MV-4-11 (cell line): ENCODE measurements around the gene STK31.
A peak's percentile ranks its signal among the peaks of the same experiment; 100 is the strongest.
"Not testable (repeated sequence)": the region's sequence is repeated elsewhere in the genome, so short reads cannot be mapped to it uniquely, and the experiment has no call there.

Source experiments
- DNase-seq: peaks from one replicate; lab custom pipeline; 2025; lab: John Stamatoyannopoulos, UW

The STK31 gene

GRCh38 chr7:23710000-23710399 is at the start of gene STK31:
Gene STK31, plus strand, starts transcription at chr7:23710219. Its CDS starts 67 bp downstream, at chr7:23710286.
- DNase-seq: no peak

DNA sequence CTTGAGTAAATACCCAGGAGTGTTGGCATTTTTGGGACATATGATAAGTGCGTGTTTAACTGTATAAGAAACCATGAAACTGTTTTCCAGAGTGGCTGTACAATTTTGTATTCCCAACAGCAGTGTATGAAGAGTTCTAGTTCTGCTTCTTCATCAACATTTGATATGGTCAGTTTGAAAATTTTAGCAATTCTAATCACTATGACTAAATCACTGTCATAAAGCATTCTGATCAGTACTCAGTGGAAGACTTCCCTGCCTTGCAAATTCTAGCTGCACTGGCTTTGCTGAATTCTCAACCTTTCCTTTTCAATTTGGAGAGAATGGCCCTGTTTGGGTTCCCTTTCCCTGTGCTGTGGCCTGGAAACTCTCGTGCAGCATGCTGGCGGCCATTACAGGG is 48.6 kb upstream of the STK31 start:
- no peak for DNase-seq

GRCh38 chr7:23662124-23662983 is 47.7 kb upstream of the STK31 start:
- DNase-seq: no peak

GRCh38 chr7:23662984-23663313 is 47.1 kb upstream of the STK31 start:
- DNase-seq: no peak

- DNase-seq: no peak
Measured at GRCh38 chr7:23664122-23664521, 45.9 kb upstream of the STK31 start.

DNA sequence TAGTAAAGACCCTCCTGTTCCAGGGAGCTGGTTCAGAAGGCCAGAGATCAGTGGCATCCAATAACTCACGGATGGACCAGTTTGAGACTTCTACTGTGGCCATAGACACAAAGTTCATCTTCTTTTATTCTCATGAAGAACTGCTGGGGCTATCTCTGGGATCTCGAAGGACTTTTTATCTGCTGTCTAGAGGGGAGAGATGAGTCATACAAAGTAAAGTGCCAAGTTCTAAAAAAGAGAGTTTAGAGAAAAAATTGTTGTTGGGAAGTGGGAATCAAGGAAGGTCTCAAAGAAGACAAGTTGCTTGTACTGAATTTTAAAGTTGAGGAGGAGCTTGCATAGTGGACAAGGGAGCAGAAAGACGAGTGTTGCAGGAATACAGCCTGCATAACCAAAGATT is 38.0 kb upstream of the STK31 start:
- no peak for DNase-seq

DNA sequence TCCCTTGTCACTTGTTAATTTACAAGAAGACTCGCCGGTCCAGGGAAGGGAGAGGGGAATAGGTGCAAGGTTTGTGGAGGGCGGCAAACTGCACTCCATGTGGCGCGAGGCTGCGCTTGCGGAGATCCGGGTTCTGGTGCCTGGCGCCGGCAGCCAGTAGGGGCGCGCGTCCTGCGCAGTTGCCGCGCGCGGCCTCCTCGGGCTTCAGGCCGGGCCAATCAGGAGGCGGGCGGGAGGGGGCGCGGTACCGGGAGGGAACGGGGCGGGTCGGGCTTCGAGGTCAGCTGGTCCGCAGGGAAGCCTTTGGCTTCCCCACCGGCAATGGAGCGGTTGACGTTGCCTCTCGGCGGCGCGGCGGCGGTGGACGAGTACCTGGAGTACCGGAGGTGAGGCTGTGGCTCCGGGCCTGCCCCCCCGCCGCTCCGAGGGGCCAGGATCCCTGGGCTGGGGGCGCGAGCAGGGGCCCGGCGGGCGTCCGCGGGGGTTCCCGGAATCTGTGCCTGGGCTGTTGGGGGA is 30.1 kb upstream of the STK31 start, which contains the start of gene FAM221A:
TSS of gene FAM221A (plus strand) at position 302 of the 516 bp plus-strand sequence. CDS start at position 322, 20 bp downstream.
- DNase-seq: peak; percentile 70

DNA sequence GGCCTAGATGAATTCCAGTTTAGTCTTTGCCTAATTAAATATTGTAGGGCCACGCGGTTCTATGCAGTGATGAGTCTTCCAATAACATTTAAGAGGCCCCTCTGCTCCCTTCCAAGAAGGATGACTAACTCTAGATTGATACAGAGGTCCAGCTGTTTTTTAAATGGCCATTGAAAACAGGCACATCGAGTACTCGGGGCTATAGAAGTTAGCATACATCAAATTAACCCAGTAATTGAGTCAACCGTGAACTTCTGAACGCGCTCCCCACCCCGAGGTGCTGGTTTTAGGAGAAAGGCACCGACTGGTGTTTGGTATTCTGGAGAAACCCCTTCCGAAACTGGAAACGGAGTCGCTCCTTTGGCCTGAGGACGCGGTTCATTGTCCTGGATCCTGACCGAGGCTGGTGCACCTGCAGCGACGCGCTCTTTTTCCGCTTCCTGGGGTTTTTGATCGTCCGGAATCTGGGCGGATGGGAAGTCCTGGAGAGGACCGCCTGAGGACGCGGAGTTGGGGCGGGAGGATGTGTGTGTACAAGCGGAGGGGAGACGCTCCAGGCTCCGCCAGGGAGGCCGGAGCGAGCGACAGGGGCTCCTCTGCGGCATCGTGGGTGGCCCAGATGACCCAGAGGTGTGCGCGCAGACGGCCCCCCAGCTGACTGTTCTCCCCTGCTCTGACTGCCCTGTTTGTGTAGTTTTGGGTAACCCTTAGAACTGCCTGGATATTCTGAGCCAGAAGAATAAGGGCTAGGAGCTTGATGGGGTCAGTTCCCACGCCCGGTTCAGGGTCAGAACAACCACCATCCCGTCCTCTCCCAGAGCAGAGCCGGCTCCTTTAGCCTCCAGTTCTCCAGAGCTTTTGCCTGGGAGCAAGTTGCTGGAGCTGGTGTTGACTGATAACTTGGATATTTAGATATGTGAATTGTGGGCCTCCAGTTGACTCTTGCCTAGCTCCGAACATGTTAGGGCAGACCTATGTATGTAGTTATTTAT is 29.3 kb upstream of the STK31 start:
- peak; percentile 37 for DNase-seq

GRCh38 chr7:23684041-23684440 is 26.0 kb upstream of the STK31 start:
- DNase-seq: not testable (repeated sequence)

GRCh38 chr7:23685731-23686130 is 24.3 kb upstream of the STK31 start:
- peak; percentile 62 for DNase-seq

DNA sequence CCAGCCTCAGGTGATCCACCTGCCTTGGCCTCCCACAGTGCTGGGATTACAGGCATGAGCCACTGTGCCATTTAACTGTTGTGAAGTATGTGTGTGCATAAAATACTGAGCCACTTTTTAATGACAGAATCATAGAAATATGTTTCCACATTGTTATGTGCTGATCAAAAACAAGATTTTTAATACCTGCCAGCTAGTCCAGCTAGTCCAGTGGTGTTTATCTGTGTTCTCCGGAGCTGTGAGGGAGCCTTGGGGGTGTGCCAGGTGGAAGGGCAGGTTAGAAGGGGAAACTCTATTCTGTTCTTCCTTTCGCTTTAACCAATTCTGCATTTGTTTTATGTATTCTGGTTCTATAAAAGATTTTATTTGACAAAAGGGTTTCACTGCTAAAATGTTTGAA is 23.0 kb upstream of the STK31 start:
- DNase-seq: no peak

- DNase-seq: no peak
Measured at GRCh38 chr7:23689165-23689564, 20.9 kb upstream of the STK31 start.

GRCh38 chr7:23691320-23691719 is 18.7 kb upstream of the STK31 start:
- no peak for DNase-seq

DNA sequence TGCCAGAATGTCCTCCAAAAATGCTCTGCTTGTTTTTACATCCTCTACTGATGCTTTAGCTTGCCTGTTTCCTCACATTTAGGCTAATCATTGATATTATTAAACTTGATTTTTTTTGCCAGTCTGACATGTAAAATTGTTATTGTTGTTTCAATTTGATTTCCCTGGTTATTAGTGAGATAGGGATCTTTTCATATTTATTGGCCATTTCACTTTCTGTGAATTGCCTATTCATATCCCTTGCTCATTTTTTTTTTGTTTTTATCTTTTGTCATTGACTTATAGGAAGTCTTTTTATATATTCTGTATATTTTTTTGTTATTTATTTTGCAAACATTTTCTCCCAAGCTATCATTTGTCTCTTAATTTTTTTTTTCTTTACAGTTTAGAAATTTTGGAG is 16.8 kb upstream of the STK31 start:
- DNase-seq: no peak

DNA sequence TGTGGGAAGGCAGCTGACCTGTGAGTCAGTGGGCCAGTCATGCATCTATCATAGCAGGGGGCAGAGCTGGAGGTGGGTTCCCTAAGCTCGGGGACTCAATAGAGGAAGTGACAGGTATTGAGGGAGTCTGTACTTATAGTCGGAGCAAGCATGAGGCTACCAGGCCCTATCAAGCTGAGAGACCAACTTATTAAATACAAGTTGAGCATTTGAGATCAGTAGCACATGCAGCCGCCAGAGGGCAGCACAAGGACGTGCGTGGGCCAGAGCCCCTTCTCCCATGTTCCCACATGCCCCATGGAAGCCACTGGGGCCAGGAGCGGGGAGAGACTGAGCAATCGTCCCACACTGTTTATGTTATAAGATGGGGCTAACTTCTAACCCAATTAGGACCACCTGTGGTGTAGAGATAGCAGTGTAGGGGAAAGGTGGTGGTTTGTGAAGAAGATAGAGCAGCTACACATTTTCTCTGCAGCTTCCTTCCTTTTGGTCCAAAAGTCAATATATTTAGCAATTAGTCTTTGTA is 13.0 kb upstream of the STK31 start:
- peak; percentile 46 for DNase-seq

- DNase-seq: no peak
Measured at GRCh38 chr7:23698822-23699221, 11.2 kb upstream of the STK31 start.

DNA sequence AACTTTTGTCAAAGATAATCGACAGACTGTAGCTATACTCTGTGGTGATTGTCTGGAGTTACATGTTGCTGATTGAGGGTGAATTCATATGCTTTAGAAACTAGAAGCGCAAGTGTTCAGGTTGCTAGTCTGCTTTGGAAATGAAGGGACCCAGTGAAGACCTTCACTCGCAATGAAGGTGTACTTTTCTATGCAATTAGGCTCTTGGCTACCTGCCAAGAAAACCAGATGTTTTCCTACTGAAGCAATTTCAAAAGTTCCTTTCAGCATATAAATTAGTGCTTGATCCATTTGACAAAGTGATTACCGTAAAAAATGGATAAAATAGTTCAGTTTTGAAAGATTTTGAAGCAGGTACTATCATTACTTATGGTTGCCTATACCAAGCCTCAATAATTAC is 10.0 kb upstream of the STK31 start:
- no peak for DNase-seq

GRCh38 chr7:23709081-23709750 is 803 bp upstream of the STK31 start:
- no peak for DNase-seq

GRCh38 chr7:23712368-23713284 is 2.6 kb downstream of the STK31 start:
- peak; percentile 26 for DNase-seq

- peak; percentile 62 for DNase-seq
Measured at GRCh38 chr7:23713285-23714149, 3.5 kb downstream of the STK31 start.
